Raji (cell line): ENCODE data around the gene FOXA2.

Source experiments
- POLR2A ChIP-seq: IDR thresholded peaks from 2 replicates; pipeline ENCODE4 v1.6.1; 2011; ENCODE audit warnings: low read depth, low read length, control low read depth; ENCODE audit not compliant: insufficient read depth

The FOXA2 gene

DNA sequence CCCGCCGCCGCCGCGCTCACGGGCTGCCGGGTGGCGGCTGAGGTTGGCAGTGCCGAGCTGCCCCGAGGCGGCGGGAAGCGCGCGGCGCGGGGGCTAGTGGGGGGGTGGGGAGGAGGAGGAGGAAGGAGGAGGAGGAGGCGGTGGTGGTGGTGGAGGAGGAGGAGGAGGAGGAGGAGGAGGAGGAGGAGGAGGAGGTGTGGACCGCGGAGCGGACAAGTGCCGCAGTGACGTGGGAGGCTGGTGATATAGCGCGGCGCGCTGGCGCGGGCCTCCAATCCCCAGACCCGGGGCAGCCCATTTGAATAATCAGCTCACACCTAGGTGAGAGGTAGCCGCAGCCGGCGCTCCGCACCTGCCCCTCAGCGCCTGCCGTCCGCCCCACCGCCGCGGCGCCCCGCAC, at the start of gene FOXA2:
TSS of gene FOXA2 (minus strand) at position 51 of the 400 bp plus-strand sequence. CDS start 294 bp downstream, outside the sequence.
- no peak for TF ChIP-seq POLR2A

DNA sequence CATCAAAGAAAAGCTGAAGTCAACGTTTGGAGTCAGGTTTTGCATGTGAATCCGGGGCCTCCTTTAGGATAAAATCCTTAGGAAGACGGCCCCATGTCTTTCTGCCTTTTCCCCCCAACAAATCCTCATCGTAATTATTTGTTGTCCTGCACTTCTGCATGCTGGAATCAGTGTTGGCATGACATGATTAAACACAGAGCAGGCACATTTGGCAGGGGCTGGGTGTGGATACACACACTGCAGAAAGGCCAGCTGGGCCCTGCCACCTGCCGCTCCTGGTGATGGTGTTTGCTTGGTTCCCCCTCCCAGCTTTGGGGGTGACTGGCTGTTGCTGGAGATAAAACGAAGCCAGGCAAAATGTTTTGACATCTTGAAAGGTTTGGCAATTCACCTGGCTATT, 46.3 kb upstream of the FOXA2 start:
- TF ChIP-seq POLR2A, result no peak

DNA sequence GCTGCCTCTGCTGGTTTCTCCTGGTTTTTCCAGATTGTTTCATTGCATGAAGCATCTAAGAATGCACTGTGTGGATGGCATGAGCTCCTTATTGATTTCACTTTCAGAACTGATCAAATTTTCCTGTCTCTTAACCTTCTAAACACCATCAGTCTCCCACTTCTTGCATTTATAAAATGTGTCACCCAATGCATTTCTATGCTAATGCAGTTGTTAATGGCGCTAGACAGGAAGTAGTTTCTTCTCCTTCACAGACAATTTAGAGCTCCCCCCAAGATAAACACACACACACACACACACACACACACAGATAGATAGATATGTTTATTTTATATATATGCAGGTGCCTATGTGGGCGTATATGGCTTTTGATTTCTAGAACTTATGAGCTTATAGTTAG, 45.6 kb upstream of the FOXA2 start:
- no peak for TF ChIP-seq POLR2A

DNA sequence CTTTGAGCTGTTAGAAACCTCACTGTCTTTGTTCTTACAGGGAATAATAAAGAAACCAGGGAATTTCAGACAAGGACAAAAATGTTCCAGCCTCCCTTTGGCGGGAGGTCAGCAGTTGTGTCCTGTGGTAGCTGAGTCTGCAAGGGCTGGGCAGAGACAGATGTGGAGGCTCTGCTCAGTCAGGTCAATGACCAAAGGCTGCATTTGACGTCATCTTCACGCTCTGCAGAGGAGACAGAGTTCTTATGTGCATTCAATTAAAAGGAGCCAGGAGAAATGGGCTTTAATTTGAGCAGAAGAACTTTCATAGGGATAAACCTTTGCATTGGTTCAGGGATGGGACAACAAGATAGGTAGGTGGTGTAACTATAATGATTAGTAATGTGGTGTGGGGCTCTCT, 45.1 kb upstream of the FOXA2 start:
- no peak for TF ChIP-seq POLR2A

DNA sequence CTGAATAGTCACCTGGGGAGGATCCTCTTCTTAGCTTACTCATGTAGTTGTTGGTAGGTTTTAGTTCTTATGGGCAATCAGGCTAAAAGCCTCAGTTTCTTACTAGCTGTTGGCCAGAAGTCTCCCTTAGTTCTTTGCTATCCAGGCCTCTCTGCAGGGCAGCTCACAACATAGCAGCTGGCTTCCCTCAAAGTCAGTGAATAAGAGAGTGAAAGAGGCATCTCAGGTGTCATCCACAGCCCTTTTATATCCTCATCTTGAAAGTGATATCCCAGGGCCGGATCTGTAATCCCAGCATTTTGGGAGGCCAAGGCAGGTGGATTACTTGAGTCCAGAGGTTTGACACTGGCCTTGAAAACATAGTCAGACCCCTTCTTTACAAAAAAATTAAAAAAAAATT, 42.1 kb upstream of the FOXA2 start:
- no peak for TF ChIP-seq POLR2A

DNA sequence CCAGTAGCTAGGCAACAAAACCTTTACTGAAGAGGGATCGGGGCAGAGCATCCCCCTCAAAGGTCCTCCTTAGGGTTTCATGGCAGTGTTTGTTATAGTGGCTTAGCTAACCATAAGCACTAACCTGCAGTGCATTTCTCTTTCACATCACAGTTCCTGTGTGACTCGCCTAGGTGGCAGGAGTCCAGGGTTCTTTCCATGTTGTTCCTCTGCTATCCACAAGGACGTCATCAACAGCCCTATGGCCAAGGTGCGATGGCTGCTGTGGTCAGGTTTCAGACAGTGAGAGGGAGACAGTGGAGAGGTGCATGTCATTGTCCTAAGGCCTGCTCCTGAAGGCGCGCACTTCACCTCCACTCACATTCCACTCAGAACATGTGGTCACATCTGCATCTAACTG, 38.8 kb upstream of the FOXA2 start:
- no peak for TF ChIP-seq POLR2A

DNA sequence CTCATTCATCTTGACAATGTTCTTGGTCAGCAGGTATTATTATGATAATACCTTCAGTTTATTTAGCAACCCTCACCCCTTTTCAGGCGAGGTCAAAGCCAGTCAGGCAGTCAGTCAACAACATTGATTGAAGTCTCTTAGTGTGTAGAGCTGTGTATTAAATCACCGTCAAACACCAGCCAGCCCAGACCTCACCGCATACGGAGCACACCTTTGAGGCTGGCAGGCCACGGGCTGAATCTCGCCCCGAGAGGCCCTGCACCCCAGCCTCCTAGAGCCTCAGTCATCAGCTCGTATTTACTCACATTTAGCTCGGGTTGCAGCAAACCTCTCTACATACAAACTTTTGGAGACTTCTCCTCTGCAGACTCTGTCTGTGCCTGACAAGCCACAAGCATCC, 36.0 kb upstream of the FOXA2 start:
- TF ChIP-seq POLR2A, result no peak

DNA sequence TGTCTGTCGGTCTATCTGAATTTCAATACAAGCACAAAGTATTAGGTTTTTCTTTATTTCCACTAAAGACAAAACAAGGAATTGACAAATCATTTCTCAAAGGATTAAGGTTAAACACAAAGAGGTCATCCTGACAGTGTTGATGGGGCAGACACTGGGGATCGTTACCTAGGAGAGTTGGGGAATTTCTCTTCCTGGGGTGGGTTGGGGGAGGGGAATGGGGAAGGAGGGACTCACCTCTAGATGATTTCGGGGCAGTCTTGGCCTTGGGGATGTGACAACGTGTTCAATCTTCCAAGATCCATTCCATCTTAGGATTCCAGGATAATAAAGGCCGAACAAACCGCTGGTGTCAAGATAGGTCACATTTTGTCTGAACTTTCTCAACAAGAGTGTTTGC, 35.4 kb upstream of the FOXA2 start:
- no peak for TF ChIP-seq POLR2A

DNA sequence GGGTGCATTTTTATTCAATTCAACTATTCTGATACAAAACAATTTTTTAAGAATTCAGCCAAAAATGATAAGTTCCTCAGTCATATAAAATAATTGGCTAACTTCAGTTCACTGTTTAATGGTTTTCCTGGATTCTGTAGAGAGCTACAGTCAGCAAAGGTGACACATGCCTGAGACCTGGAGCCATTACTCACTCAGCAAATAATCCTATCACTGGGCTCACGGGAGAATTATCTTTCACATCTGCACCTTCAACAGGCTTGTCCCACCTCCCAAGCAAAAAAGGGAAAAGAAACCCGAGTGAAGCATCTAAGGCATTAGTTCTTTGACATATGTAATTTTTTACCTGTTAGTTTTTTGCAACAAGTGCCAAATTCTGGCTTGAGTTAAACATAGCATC, 34.9 kb upstream of the FOXA2 start:
- no peak for TF ChIP-seq POLR2A

DNA sequence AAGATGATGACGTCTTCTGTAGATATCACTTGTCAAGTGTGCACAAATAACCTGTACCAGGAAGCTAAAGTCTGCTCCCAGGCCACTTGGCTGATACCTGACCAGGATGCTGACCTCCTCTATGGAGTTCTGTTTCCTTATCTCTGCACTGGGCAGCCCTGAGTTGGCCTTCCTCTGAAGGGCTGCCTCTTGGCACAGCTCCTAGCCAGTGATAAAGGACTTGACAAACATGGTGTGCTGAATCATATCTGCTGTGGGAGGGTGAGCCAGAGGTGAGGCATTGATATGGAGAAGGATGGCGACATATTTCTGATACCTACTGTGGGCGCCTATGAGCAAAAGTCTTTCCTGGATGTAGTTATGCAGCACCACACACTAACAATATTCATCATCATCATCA, 32.8 kb upstream of the FOXA2 start:
- no peak for TF ChIP-seq POLR2A

DNA sequence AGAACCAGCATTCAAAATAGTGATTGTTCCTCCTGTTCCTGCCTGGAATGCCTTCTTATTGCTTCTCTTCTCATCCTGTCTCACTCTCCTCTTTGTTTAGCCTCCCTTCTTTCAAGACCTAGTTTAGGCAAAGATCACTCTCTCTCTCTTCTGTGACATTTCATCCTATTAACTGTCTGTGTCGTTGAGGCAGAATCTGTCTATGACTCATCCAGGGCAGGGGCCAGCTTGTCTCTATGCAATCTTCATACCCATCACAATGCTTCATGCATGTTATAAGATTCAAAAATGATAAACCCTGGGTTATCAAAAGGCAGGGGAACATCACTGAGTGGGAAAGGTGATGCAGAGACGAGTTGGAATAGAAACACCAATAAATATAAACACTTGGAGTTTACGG, 32.2 kb upstream of the FOXA2 start:
- TF ChIP-seq POLR2A, result no peak

DNA sequence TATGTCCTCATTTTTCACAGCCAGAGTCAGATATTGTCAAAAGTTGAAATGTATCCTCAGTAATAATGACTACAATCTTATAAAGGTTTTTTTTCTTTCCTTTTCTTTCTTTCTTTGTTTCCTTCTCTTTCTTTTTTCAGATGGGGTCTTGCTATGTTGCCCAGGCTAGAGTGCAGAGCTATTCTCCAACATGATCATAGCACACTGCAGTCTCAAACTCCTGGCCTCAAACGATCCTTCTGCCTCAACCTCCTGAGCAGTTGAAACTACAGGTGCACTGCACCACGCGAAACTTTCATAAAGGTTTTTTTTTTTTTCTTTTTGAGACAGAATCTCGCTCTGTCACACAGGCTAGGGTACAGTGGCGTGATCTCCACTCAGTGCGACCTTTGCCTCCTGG, 31.1 kb upstream of the FOXA2 start:
- no peak for TF ChIP-seq POLR2A

DNA sequence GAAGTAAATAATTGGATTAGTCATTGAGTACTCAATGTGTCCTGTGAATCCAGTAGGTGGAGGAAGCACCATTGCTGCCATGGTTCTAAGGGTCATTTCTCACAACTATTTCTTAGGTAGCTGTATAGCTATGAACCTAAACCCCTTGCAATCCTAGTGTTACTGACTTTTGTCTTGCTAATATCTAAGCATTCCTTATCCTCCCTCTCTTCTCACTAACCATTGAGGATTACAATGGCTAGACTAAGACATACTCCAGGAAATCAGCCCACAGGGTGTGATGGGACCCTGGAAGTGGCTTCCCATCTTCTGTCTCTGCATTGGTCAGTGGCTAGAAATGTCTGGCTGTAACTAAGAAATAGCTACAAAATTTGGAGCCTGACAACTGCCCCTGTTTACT, 27.3 kb upstream of the FOXA2 start:
- no peak for TF ChIP-seq POLR2A

DNA sequence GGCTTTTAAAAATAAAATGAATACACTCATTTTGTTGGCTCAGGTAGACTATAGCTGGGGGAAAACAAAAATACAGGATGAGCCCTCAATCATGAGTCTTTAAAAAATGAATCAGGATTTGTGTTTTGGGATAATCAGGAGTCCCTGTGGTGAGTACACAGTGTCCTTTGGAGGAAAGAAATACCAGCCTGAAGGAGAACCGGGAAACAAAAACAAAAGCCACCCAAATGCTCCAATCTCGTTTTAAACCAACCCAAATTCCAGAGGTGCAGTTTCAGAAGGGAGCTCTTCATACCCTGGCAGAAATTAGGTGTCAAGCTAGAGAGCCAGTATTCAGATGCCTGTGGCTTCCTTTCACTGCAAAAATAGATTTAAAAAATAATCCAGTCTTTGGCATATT, 23.3 kb upstream of the FOXA2 start:
- no peak for TF ChIP-seq POLR2A

DNA sequence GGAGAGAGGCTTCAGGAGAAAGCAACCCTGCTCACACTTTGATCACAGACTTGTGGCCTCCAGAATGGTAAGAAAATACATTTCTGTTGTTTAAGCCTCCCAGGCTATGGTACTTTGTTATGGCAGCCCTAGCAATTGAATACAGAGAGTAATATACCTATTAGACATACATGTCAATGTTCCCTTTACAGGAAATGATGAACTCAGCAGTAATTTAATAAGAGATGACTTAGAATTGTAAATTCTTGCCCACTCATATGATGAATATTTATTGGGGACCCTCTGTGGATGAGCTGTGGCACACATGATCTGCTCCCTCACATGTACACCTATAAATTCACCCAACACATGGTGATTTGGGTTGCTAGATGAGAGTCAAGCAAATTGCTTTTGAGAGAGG, 20.4 kb upstream of the FOXA2 start:
- no peak for TF ChIP-seq POLR2A

DNA sequence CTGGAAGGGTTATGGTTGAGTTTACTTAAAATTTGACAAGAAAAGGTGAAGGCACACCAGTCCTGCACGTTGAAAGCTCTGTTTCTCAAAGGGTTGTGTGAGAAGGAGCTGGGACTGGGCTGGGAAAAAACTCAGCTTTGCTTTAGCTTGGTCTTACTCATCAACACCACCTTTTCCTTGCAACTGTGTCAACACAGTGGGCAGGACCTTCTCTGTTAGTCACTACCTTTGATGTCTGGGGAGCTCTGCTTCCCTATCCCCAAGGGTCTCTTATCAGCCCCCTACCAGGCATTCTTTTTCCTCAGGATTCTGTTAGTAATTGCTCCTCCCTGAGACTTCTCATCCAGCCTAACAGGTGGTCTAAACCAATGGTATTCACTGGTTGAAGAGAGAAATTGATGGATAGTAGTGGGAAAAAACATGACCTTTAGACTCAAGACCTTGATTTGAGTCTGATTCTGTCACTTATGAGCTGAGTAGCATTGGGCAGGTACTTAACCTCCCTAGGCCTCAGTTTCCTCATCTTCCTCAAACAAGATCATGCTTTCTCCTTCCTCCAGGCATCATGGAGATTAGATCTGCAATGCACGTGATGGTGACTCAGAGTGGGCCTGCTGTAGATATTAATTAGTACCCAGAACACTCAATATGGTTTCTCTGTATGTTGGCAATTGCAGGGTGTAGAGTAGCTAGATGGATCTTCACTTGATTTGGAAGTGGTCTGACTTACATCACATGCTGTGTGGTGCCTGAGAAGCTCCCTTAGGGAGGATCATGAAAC, 17.2 kb upstream of the FOXA2 start:
- TF ChIP-seq POLR2A, result no peak

DNA sequence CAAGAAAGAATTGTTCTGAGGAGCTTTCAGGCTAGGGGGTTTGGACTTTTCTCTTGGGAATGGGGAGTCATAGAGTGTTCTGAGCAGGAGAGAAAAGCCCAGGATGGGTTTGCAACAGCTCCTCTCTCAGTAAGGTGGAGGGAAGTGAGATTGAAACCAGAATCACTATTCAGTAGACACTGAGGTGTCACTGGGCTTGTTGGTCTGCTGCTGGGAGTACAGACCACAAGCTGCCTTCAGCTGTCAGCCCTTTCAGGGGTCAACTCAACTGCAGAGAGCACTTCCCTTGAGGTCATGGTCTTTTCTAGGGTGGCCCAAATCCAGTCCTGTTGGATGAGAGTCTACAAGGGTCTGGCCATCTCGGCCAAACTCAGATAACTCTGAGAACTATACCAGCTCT, 12.9 kb upstream of the FOXA2 start:
- TF ChIP-seq POLR2A, result no peak
